ENCODE data around the gene GIGYF2. TPM values are rescaled to one million over a fixed set of nuclear protein-coding genes. Genes with fewer than 3 reads are reported as not detected.

GIGYF2 gene
- total RNA-seq, 1 experiment from 2014 or later = 55.3 TPM

GRCh38 chr2:232886176-232886575, 189.0 kb downstream of the GIGYF2 start:
- no peaks in the 10 kb centered on the region for H3K79me1 ChIP-seq (ENCODE audit: insufficient read depth, low read depth, low read length, poor library complexity, severe bottlenecking)
- peaks cover 14 to 17% of the 10 kb centered on the region in 2 experiments for H3K4me1 Mint-ChIP-seq
- no peak overlapping the region for H3K56ac ChIP-seq (ENCODE audit: insufficient read length, low read depth, low read length)
- no peak overlapping the region for H3K9ac ChIP-seq (ENCODE audit: extremely low read depth, insufficient read length, low read length)
- H2BK5ac ChIP-seq (ENCODE audit: insufficient read length, low read length) = no peak overlapping the region
- H2BK15ac ChIP-seq (ENCODE audit: low read depth, low read length) = no peak overlapping the region
- no peaks in the 10 kb centered on the region for H3K9me3 ChIP-seq (ENCODE audit: control insufficient read depth, low read depth, low read length)
- no peak overlapping the region for H4K8ac ChIP-seq (replicated peaks; ENCODE audit: insufficient read length, low read depth, low read length)
- H3K36me3 Mint-ChIP-seq (ENCODE audit: insufficient read depth in 1 of 3, low read depth in 3 of 3) = no peaks in the 10 kb centered on the region; a peak in 2 of 7 replicates
- no peak overlapping the region for H3K4ac ChIP-seq (ENCODE audit: low read depth, low read length)
- H4K5ac ChIP-seq (ENCODE audit: insufficient read length, low read depth, low read length) = no peak overlapping the region
- H3K14ac ChIP-seq (ENCODE audit: insufficient read depth, low read length) = no peak overlapping the region
- no CpG with 5 or more reads among the region's 11 CpGs for WGBS (ENCODE audit: extremely low coverage, insufficient read length, low lambda C conversion rate)
- no peaks in the 10 kb centered on the region for H4K20me1 ChIP-seq (ENCODE audit: control insufficient read depth, insufficient read depth, insufficient read length)
- no peaks in the 10 kb centered on the region for H3K27me3 ChIP-seq (ENCODE audit: insufficient read depth, low read length)
- H2AFZ ChIP-seq (ENCODE audit: low read length) = no peak overlapping the region
- H2BK120ac ChIP-seq (ENCODE audit: low read depth, low read length, poor library complexity, severe bottlenecking) = no peak overlapping the region
- DNase-seq = no peak
- no peak overlapping the region for H3K23ac ChIP-seq (ENCODE audit: insufficient read length, low read depth, low read length)
- H3K23me2 ChIP-seq (ENCODE audit: insufficient read length, low read depth, low read length, poor library complexity, severe bottlenecking) = no peaks in the 10 kb centered on the region
- no peak overlapping the region; a peak in 1 of 7 replicates for H3K27ac Mint-ChIP-seq
- no peak overlapping the region for H3K18ac ChIP-seq (ENCODE audit: insufficient read length, low read depth, low read length)
- H2BK20ac ChIP-seq (ENCODE audit: low read depth, low read length, poor library complexity, severe bottlenecking) = no peak overlapping the region
- no peak overlapping the region for H4K91ac ChIP-seq (ENCODE audit: insufficient read length, low read depth, low read length)
- peaks cover 0 to 2% of the 10 kb centered on the region in 2 experiments; a peak in 2 of 5 replicates for H3K9me3 Mint-ChIP-seq
- no peak overlapping the region for H2BK12ac ChIP-seq (ENCODE audit: insufficient read length, low read depth, low read length)
- TF ChIP-seq, protein P1, sequence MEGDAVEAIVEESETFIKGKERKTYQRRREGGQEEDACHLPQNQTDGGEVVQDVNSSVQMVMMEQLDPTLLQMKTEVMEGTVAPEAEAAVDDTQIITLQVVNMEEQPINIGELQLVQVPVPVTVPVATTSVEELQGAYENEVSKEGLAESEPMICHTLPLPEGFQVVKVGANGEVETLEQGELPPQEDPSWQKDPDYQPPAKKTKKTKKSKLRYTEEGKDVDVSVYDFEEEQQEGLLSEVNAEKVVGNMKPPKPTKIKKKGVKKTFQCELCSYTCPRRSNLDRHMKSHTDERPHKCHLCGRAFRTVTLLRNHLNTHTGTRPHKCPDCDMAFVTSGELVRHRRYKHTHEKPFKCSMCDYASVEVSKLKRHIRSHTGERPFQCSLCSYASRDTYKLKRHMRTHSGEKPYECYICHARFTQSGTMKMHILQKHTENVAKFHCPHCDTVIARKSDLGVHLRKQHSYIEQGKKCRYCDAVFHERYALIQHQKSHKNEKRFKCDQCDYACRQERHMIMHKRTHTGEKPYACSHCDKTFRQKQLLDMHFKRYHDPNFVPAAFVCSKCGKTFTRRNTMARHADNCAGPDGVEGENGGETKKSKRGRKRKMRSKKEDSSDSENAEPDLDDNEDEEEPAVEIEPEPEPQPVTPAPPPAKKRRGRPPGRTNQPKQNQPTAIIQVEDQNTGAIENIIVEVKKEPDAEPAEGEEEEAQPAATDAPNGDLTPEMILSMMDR (conservative IDR thresholded peaks at IDR 0.05) = no peak
- H3K79me2 ChIP-seq (ENCODE audit: insufficient read depth, low read length) = no peaks in the 10 kb centered on the region
- no peak overlapping the region for H3K4me2 ChIP-seq (ENCODE audit: insufficient read depth, insufficient read length, low read length)
- H3K27ac ChIP-seq (ENCODE audit: insufficient read length, low read depth, low read length) = no peak overlapping the region
- no peak overlapping the region for H3T11ph ChIP-seq (ENCODE audit: low read length)
- peaks cover 15% of the 10 kb centered on the region for H3K27me3 Mint-ChIP-seq (ENCODE audit: low read depth)
- no peak overlapping the region for H2AK5ac ChIP-seq (ENCODE audit: insufficient read length, low read length)
- no peaks in the 10 kb centered on the region; the same call in 1 of the 2 replicates for H3K4me1 ChIP-seq (ENCODE audit: insufficient read depth, low read length)
- H3K4me3 Mint-ChIP-seq = no peak overlapping the region

Measured in H9 (cell line).